Midbrain (tissue), 1 donor: ENCODE measurements around the gene DSCAM.

Experiments
- DNase-seq: peaks from one replicate; lab custom pipeline; 2025; lab: John Stamatoyannopoulos, UW

Gene DSCAM

DNA sequence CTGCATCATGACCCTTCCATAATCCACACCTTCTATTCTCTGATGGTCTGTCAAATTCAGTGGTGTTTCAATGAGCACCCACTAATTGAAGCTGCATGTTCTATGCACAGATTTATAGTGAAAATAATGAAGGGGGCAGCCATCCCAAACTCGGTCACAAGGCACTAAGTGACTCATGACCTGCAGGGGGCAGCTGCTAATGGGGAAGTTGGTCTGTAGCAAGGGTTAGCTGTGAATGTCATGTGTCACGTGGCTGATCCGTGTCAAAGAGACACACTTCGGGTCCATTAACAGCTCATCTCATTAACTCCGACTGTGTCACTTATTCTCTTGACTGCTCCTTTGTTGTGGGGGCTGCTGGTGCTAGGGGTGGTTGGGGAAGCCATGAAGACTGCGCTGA, 673.1 kb downstream of the DSCAM start:
- DNase-seq: no peak

- no peak for DNase-seq
Measured at GRCh38 chr21:40169971-40170370, 677.0 kb downstream of the DSCAM start.

DNA sequence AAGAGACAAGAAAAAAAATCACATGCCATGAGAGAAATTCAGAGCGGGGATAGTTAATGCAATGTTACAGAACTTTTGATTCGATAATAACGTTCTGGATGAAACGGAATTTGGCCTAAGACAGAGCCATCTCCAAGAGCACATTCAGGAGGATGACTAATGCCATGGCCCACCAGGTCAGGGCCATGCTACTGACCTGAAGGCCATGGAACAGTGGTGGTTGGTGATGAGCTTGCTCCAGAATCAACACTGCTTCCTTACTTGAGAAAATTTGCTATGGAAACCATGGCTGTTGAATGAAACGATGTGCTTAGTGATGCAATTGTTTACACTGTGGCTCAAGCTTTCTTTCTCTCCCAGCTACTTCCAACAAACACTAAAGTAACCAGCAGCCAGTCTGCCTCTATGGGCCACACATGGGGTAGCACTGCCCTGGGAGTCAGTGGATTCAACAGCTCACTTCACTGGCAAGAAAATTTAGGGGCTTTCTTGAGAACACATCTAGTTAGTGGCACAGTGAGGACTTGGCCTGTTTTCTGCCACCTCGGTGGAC, 680.6 kb downstream of the DSCAM start:
- DNase-seq: no peak

DNA sequence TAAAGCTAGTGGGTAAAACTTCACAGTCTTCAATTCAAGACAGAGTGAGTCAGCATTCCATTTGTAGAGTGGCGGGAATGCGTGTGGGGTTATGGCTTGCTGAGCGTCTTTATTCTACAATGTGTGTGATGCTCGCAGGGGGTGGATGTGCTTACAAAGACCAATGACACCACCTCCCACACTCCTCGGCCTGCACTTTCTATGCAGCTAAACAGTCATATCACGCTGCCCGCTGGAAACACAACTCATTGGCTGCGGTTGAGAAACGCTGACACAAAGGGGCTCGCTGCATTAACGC, 681.2 kb downstream of the DSCAM start:
- no peak for DNase-seq

DNA sequence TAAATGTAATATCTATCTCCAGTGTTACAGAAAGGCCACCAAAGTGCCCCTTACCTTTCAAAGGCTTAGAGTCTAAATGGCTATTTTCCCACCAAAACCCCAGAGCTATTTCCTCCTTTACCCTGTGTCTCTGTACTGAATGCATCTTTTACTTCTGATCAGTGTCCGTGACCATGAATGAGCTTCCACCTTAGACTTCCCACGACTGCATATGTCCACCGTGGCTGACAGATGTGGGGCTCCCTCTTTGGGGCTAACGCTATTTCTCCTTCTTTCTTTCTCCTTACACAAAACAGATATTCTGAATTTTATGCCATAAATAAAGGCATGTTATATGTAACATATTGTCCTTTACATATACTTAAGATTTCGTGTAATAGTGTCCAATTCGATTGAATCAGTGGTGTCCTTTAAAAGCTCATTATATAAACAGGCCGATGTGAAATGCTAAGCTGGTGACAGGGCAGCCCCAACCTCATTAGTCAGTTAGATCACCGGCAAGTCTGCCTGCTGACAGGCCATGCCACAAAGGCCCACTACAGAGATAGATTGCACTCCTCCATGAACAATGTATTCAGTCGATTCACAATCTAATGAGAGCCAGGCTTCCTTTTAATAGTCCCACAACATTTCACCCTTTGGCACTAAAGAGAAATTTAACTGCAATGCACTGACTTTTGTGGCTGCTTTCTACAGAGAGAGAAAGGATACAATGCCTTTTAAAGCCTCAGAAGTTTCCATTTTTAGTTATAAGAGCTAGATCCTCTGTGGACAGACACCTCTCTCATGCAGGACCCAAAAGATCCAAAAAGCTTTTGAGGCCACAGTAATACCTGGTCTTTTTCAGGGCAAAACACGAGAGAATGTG, 681.8 kb downstream of the DSCAM start:
- no peak for DNase-seq

- DNase-seq: no peak
Measured at GRCh38 chr21:40162075-40162474, 684.9 kb downstream of the DSCAM start.

- DNase-seq: peak; percentile 25
Measured at GRCh38 chr21:40160911-40161310, 686.0 kb downstream of the DSCAM start.

DNA sequence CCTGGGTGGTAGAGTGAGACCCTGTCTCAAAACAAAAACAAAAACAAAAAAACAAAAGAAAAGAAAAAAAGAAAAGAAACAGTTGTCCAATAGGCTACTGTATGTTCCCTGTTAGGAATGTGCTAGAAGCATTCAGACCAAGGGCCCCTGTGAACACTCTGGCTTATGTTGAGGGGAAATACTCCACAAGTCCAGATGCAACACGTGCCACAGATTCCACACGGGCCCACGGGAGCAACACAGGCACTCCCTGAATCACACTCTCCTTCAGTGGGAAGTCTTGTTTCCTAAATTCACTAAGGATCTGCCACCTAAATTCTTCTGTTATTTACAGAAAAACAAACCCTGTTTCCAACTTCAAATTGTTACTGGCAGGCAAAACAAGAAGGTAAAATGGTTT, 688.6 kb downstream of the DSCAM start:
- DNase-seq: no peak

GRCh38 chr21:40155563-40155962, 691.4 kb downstream of the DSCAM start:
- DNase-seq: no peak

DNA sequence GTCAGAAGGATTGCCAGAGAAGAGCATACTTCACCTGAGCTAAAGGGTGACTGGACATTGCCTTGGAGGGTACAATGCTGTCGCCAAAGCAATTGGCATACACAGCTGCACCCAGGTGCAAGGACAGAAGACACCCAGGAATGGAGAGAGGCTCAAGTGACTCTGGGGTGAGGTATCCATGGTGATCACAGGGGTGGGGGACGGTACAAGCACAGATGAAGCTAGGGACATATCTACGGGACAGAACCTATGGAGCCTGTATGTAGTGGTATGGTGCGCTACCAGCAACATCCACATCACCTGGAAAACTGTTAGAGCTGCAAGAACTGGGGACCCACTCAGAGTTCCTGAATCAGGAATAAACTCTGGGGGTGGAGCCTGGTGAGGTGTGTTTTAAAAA, 693.6 kb downstream of the DSCAM start:
- no peak for DNase-seq

DNA sequence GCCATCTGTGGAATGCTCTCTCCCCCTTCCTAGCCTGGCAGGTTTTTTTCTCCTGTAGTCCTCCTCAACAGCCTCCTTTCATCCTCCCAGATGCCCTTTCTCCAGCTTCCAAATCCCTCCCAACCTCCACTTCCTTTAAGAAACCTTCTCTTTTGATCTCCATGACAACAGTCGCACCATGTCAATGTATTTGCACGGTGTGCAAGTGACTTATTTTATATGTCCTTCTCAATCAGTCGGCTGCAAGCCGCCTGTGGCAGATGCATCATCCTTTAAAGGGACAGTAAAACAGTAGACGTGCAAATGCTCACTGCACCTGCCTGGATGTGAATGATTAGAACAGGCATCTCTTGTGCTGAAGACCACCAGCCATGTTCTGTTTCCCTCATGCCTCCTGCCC, 694.5 kb downstream of the DSCAM start:
- no peak for DNase-seq

GRCh38 chr21:40151611-40152010, 695.3 kb downstream of the DSCAM start:
- DNase-seq: no peak

DNA sequence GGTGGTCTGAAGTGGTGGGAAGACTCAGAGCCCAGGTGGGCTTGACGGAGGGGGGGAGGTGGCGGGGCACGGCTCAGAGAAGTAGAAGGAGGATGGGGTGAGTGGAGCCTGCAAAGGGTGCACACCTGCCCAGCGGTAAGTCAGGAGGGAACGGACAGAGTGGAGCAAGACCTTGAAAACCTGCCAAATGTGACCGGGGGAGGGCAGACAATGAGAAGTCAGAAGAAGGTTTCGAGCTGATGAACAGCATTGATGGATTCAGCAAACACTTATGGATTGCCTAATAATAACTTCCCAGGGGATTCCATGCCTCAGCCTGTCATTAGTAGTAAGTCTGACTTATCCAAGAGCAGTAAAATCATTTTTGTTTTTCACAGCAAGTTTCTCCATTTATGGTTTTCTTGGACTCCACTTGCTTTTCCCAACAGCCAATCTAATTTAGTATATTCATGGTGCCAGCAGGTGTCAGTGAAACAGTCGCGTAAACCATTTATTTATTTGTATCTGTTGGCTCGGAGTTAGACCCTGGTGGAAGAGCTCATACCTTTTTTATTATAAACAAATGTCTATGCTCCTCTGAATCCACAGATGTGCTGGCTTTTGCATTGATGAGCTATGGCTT, 700.6 kb downstream of the DSCAM start:
- DNase-seq: no peak

DNA sequence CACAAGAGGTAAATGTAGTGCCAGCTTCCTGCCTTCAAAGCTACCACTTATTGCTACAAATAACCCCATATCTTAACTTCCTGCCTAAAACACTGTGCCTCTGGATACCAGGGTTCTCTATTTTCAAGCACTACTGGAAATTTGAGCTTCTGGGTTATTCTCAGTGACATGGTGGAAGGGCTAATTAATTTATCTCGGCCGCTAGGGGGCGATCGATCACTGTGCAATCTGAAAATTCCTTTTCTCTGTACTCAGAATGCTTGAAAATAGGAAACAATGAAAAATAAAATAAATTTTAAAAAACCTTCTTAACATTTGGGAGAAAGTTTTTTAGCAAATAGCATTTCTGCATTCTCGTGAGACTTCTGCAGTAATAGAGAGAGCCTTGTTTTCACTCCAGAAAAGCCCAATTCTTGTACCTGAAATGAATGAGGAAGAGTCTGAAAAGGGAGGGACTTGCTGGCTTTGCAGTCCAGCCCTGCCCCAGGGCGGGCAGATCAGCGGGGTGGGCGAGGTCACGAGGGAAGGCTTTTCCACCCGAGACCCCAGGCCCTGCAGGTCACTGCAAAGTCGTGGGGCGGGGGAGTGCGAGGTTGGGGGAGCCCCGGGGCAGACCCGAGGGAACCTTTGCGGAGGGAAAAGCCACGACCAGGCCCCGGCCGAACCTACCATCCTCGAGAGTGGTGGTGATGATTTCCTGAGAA, 703.0 kb downstream of the DSCAM start:
- DNase-seq: peak; percentile 77

- DNase-seq: no peak
Measured at GRCh38 chr21:40141621-40142020, 705.3 kb downstream of the DSCAM start.

GRCh38 chr21:40140675-40141074, 706.3 kb downstream of the DSCAM start:
- no peak for DNase-seq

DNA sequence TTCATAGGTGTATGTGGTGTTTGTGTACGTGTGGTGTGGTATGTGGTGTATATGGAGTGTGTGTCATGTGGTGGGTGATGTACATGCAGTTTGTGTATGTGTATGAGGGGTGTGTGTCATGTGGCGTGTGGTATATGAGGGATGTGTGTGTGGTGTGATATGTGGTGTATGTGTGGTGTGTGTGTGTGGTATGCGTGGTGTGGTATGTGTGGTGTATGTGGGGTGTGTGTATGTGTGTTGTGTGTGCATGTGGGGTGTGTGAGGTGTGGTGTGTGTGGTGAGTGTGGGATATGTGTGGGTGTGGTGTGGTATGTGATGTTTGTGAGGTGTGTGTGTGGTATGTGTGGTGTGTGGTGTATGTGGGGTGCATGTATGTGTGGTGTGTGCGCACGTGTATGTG, 707.3 kb downstream of the DSCAM start:
- no peak for DNase-seq

- no peak for DNase-seq
Measured at GRCh38 chr21:40136571-40136970, 710.4 kb downstream of the DSCAM start.

- no peak for DNase-seq
Measured at GRCh38 chr21:40134731-40135492, 712.0 kb downstream of the DSCAM start.

GRCh38 chr21:40130476-40130875, 716.5 kb downstream of the DSCAM start:
- no peak for DNase-seq

GRCh38 chr21:40129809-40130208, 717.1 kb downstream of the DSCAM start:
- DNase-seq: no peak

- no peak for DNase-seq
Measured at GRCh38 chr21:40128891-40129290, 718.1 kb downstream of the DSCAM start.
